OCI-M2 (cell line): ENCODE results near the gene COG6.

Source experiments
- DNase-seq: peaks from one replicate; lab custom pipeline; 2025; ENCODE audit not compliant: unreplicated experiment; lab: John Stamatoyannopoulos, UW

The COG6 gene

GRCh38 chr13:39655569-39656324 lies at the start of gene COG6:
Gene COG6, plus strand, starts transcription at chr13:39655662. Its CDS starts 65 bp downstream, at chr13:39655727.
- DNase-seq = peak; percentile 89

- DNase-seq = no peak
Observed at GRCh38 chr13:39605677-39606320, 49.7 kb upstream of the COG6 start.

- DNase-seq = no peak
Observed at GRCh38 chr13:39607876-39608275, 47.6 kb upstream of the COG6 start.

- no peak for DNase-seq
Observed at GRCh38 chr13:39612023-39612637, 43.3 kb upstream of the COG6 start.

GRCh38 chr13:39616087-39616694 lies 39.3 kb upstream of the COG6 start:
- peak; percentile 10 for DNase-seq

GRCh38 chr13:39618561-39618960 lies 36.9 kb upstream of the COG6 start:
- DNase-seq = no peak

GRCh38 chr13:39623466-39623865 lies 32.0 kb upstream of the COG6 start:
- no peak for DNase-seq

GRCh38 chr13:39631307-39631706 lies 24.2 kb upstream of the COG6 start:
- DNase-seq = no peak

- DNase-seq = no peak
Observed at GRCh38 chr13:39632994-39633393, 22.5 kb upstream of the COG6 start.

- DNase-seq = no peak
Observed at GRCh38 chr13:39635564-39635963, 19.9 kb upstream of the COG6 start.

GRCh38 chr13:39637890-39638289 lies 17.6 kb upstream of the COG6 start:
- no peak for DNase-seq

GRCh38 chr13:39641645-39642044 lies 13.8 kb upstream of the COG6 start:
- DNase-seq = no peak

- DNase-seq = no peak
Observed at GRCh38 chr13:39646122-39646521, 9.3 kb upstream of the COG6 start.

- DNase-seq = no peak
Observed at GRCh38 chr13:39655041-39655568, 357 bp upstream of the COG6 start.

GRCh38 chr13:39656325-39656677 lies 839 bp downstream of the COG6 start:
- DNase-seq = no peak

- DNase-seq = no peak
Observed at GRCh38 chr13:39663508-39663907, 8.0 kb downstream of the COG6 start.

GRCh38 chr13:39663958-39664357 lies 8.5 kb downstream of the COG6 start:
- no peak for DNase-seq

GRCh38 chr13:39665763-39666162 lies 10.3 kb downstream of the COG6 start:
- DNase-seq = no peak

GRCh38 chr13:39670445-39670844 lies 15.0 kb downstream of the COG6 start:
- DNase-seq = no peak

- no peak for DNase-seq
Observed at GRCh38 chr13:39672378-39673132, 17.1 kb downstream of the COG6 start.

GRCh38 chr13:39675904-39676303 lies 20.4 kb downstream of the COG6 start:
- no peak for DNase-seq
